DMS153 treated with DMSO at 0.1 percent for 48 hours (cell line): Measurements from ENCODE around the gene CYB5R3.

Experiments used
- DNase-seq: peaks from one replicate; lab custom pipeline; 2025; ENCODE audit not compliant: unreplicated experiment; lab: John Stamatoyannopoulos, UW

CYB5R3 gene

DNA sequence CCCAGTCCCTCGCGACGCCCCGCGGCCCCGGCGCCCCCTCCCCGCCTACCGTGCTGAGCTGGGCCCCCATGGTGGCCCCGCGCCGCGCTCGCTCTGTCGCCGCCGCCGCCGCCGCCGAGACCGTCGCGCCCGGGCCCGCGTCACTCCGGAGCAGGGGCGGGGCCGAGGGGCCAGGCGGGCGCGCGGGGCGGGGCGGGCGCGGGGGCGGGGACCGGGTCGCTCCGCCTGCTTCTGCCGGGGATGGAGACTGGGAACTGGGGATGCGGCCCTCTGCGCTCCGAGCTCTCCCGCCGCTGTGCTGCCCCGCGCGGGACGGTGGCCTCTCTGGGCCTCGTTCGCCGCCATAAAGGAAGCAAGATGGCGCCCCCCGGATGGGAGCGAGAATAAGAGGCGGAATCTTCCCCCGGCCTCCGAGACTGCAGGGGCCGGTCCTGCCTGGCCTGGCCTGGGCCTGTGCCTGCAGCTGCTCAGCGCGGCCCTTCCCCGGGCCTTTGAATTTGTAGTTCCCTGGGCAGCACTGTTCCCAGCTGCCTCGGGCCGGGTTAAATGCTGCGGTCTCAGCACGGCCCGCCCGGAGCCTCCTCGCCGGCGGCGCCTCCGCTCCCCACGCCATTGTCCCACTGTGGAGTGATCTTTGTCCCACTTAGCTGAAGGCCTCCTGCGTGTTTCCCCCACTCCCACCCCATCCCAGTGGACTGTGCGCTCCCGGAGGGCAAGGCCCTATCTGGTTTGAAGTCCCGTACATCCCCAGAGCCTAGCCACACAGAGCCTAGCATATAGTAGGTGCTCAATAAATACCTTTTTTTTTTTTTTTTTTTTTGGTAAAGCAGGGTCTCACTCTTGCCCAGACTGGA lies at the start of gene CYB5R3:
Gene CYB5R3 (minus strand): TSS at position 147 of the 854 bp plus-strand sequence. CDS start 77 bp downstream, at position 70.
- peak; percentile 14 for DNase-seq

DNA sequence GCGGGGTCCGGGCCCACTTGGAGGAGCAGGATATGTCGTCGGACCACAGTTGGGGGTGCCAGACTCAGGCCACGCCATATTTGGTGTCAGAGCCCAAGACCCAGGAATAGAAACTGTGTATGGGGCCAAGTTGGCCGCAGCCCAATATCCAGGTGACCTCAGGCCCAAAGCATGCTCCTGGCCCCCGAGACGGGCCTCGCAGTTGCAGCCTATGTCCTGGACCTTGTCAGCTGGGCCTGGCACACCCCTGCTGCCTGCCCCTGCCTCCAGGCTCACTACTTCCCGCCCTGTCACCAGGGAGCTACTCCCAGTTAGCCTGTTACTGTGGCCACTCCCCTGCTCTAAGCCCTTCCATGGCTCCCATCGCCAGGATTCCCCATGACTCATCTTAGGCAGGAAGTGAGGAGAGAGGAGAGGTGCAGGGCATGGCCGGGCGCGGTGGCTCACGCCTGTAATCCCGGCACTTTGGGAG lies 48.4 kb upstream of the CYB5R3 start:
- DNase-seq = no peak

GRCh38 chr22:42696331-42696967 lies 47.3 kb upstream of the CYB5R3 start:
- no peak for DNase-seq

DNA sequence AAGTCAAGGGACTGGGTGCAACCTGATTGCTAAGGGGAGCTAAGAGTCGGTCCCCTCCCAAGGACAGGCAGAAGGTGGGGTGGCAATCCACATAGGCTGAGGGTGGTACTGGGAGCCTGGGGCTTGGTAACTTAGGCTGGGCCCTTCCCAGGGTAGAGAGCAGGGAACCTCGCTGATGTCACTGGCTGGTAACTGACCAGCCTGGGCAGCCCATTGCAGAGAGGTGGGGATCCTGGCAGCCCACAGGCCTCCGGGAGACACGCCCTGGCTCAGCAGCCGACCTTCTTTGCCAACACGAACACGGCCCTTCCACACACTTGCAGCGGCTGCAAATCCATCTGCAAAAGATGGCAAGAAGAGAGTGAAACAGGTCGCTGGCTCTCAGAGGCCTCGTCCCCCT lies 46.1 kb upstream of the CYB5R3 start:
- DNase-seq = no peak

- DNase-seq = no peak
Observed at GRCh38 chr22:42693763-42694683, 44.8 kb upstream of the CYB5R3 start.

DNA sequence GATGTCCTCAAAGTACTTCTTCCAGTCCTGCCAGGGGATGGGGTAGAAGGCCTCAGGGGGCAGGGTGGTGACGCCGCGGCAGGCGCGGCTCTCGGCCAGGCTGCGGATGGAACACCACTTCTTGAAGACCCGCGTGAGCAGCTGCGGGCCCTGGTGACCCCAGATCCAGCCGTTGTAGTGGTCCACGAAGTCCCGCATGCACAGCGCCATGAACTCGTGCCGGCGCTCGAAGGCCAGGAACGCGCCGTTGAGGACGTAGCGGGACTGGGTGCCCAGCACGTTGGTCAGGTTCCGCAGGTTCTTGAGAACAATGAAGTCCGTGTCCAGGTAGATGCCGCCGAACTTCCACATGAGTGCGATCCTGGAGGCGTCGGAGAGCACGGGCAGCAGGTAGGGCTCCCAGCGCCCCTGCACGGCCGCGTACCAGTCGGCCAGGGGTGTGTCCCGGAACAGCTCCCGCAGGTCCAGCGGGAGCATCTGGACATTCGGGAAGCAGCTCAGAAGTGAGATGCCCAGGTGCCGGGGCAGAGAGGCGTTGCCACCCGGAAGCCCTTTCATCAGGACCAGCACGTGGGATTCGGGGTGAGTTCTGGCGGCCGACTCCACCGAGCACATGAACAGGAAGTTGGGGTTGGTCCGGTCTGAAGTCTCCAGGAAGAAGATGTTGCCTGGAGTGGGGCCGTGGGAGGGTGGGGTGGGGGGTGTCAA lies 44.0 kb upstream of the CYB5R3 start:
- no peak for DNase-seq

GRCh38 chr22:42692239-42693054 lies 43.3 kb upstream of the CYB5R3 start:
- DNase-seq = no peak

DNA sequence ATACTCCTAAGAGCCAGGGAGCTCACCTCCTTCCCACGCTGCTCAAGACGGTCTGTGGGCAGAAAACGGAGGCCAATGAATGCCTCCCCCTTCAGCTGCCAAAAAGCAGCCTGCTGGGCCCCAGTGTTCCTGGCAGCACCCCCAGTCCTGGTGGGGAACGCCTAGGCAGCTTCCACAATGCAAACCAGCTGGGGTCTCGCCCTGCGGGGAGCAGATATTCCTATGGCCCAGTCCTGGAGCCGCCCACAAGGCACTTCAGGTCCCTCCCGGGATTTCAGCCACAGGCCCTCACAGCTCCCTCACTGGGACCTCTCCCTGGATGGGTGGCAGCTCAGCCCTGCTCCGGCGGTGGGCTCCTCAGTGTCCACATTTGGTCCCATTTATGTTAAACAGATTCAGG lies 42.2 kb upstream of the CYB5R3 start:
- no peak for DNase-seq

DNA sequence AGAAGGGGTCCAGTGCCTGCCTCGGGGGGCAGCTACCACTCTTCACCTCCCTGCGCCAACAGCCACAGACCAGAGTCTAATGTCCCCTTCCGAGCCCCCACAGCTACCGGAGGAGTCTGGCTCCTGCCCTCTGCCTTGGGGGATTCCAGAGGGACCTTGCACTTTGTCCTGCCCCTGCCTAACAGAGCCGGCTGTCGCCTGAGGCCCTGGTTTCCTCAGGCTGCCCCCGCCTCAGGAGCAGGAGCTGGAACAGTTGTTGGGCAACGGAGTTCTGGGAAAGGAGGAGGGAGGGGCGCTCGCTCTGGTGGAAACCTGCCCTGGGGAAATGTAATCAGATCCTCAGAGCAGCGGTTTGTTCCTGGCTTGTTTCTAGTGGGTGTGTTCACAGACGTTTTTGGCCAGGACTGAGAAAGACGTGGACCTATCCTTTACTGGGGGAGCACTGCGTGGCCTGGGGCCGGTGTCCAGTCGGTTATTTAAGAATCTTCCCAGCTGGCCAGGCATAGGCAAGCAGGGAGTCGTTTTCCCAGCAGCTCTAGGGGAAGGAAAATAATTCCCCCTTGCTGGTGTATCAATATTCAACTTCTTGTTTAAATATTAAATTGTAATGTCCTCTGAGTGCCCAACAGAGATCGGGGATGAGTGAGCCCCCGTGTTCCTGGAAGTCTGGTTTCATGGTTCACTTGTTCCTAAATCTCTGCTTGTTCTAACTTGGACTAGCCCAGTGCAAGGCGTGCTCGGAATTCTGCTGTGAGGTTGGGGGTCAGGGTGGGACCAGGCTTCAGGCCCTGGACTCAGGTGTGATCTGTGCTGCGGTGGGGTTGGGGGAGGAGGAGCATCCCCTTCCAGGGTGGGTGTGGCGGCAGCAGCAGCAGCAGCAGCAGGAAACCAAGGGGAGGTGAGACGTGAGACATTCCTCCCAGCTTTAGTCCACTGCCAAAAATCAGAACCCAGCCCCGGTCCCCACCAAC lies 39.3 kb upstream of the CYB5R3 start:
- peak; percentile 62 for DNase-seq

GRCh38 chr22:42686756-42687491 lies 37.7 kb upstream of the CYB5R3 start:
- DNase-seq = no peak

- no peak for DNase-seq
Observed at GRCh38 chr22:42685941-42686653, 36.9 kb upstream of the CYB5R3 start.

- no peak for DNase-seq
Observed at GRCh38 chr22:42684462-42685195, 35.4 kb upstream of the CYB5R3 start.

GRCh38 chr22:42683578-42684283 lies 34.5 kb upstream of the CYB5R3 start:
- no peak for DNase-seq

DNA sequence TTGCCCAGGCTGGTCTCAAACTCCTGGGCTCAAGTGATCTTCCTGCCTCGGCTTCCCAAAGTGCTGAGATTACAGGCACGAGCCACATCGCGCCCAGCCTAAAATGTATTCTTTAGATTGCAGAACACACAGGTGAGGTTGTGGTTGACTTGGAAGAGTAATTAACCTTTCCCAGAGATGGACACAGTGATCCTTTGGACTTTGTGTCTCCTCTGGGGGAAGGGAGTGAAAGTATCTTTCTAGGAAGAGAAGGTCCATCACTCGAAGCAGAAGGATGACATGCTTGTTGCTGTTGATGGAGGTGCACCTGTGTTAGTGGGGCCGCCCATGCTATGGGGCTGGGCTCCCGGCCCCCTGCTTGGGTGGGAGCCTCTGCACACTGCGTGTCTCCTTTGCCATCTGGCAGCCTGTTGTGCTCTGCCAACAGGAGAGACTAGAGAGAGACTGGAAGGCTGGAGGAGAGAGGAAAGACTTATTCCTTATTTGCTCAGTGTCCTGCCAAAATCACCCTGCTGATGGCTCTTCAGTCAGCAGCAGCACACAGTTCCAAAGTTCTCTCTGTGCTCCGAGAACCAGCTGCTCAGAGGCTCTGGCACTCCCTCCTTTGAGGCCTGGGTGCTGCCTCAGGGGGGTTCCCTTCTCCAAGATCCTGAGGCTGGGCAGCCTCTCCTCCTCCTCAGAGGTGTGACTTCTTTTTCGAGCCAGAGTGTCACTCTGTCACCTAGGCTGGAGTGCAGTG lies 33.1 kb upstream of the CYB5R3 start:
- DNase-seq = no peak

DNA sequence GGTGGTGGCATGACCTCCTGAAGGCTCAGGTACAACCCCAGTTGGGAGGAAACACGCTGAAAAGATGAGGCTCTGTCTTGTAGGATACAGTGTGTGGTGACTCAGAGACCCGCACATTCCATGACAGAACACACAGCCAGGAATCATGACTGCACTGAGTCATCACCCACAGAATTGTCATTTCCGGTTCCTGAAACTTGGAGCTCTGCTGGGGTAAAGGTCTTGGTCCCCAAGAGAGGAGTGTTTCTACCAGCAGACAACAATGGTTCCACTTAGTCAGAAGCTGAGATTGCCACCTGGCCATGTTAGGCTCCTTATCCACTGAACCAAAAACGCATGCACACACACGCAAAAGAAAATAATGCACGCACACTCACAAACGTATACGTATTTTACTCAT lies 31.5 kb upstream of the CYB5R3 start:
- DNase-seq = no peak
